OCI-LY7 (cell line): ENCODE measurements around the gene TIFAB. TPM values are rescaled to one million over a fixed set of nuclear protein-coding genes. Genes with fewer than 3 reads are reported as not detected.

Experiments
- BruUV-seq: library from RNA; stranded (reverse); fragments of 400-500 nt; replicated peaks from 2 replicates; lab custom pipeline; 2021; lab: Mats Ljungman, UMichigan
- CTCF ChIA-PET: fragments of 300-600 bp; sonication (Branson Sonifier 250); formaldehyde crosslinking; loops from one replicate; lab custom pipeline; 2022; ENCODE audit warnings: antibody characterized with exemption; ENCODE audit not compliant: unreplicated experiment; lab: Charles Lee
- POLR2A ChIA-PET: fragments of 300-600 bp; sonication (Branson Sonifier 250); formaldehyde crosslinking; loops from one replicate; lab custom pipeline; 2022; ENCODE audit warnings: antibody characterized with exemption; lab: Charles Lee
- DNase-seq: peaks from one replicate; pipeline ENCODE4 v3.0.0-alpha.2; 2015; ENCODE audit warnings: low spot score
- H2AFZ ChIP-seq: fragments of 200-600 bp; sonication (generic), shearing (Covaris generic); 2 replicates; pipeline ENCODE4 v1.6.1; 2014; ENCODE audit warnings: mild to moderate bottlenecking, antibody characterized with exemption, low read length, moderate library complexity
- H3K27ac ChIP-seq: fragments of 200-600 bp; sonication (generic); 2 replicates; pipeline ENCODE4 v1.5.1; 2014; ENCODE audit warnings: mixed run types, low read depth, mild to moderate bottlenecking, moderate library complexity, low read length, inconsistent platforms; ENCODE audit not compliant: poor library complexity, severe bottlenecking
- H3K36me3 ChIP-seq: fragments of 200-600 bp; sonication (generic); 2 replicates; pipeline ENCODE4 v1.6.1; 2014; ENCODE audit warnings: mild to moderate bottlenecking, antibody characterized with exemption, low read length, moderate library complexity, mixed read lengths; ENCODE audit not compliant: insufficient read depth
- H3K4me1 ChIP-seq: fragments of 200-600 bp; sonication (generic); 2 replicates; pipeline ENCODE4 v1.5.1; 2014; ENCODE audit warnings: mild to moderate bottlenecking, low read length; ENCODE audit not compliant: insufficient read depth, poor library complexity, severe bottlenecking
- H3K4me2 ChIP-seq: fragments of 200-600 bp; sonication (generic); 2 replicates; pipeline ENCODE4 v1.6.1; 2014; ENCODE audit warnings: mild to moderate bottlenecking, low read length
- H3K4me3 ChIP-seq: fragments of 200-600 bp; sonication (generic); 2 replicates; pipeline ENCODE4 v1.5.1; 2014; ENCODE audit warnings: mild to moderate bottlenecking, low read depth, low read length; ENCODE audit not compliant: poor library complexity, severe bottlenecking
- H3K79me2 ChIP-seq: fragments of 200-600 bp; sonication (generic); 2 replicates; pipeline ENCODE4 v1.6.1; 2016; ENCODE audit warnings: low read depth, mild to moderate bottlenecking, low read length, moderate library complexity, mixed read lengths; ENCODE audit not compliant: insufficient read depth
- H3K9me2 ChIP-seq: fragments of 200-600 bp; sonication (generic); 2 replicates; pipeline ENCODE4 v1.6.1; 2016; ENCODE audit warnings: mild to moderate bottlenecking, low read length, mixed read lengths; ENCODE audit not compliant: insufficient read depth
- H3K9me3 ChIP-seq: fragments of 200-600 bp; sonication (generic); 2 replicates; pipeline ENCODE4 v1.6.1; 2014; ENCODE audit warnings: mild to moderate bottlenecking, mixed run types, low read length, mixed read lengths
- H4K20me1 ChIP-seq: fragments of 200-600 bp; sonication (generic); 2 replicates; pipeline ENCODE4 v1.6.1; 2014; ENCODE audit warnings: mild to moderate bottlenecking, antibody characterized with exemption, low read length, moderate library complexity, mixed read lengths; ENCODE audit not compliant: insufficient read depth
- EZH2phosphoT487 ChIP-seq: fragments of 200-600 bp; sonication (generic); IDR thresholded peaks from 2 replicates; pipeline ENCODE4 v1.6.1; 2018; ENCODE audit warnings: low read depth, borderline replicate concordance, mild to moderate bottlenecking, mixed run types, antibody characterized with exemption, low read length, moderate library complexity, mixed read lengths
- intact Hi-C: fragments of 100-400 bp; cut with micrococcal nuclease; formaldehyde crosslinking; loops from one replicate; pipeline ENCODE4 v1.10.0; 2022; ENCODE audit not compliant: unreplicated experiment
- total RNA-seq, 2 experiments: library from RNA; depleted of rRNA in 1 of 2; stranded (reverse); fragments of >200 nt in 1 of 2; shearing (Covaris generic) in 1 of 2; gene quantifications; 2 replicates each; pipeline ENCODE4 v1.2.3, GENCODE V29; 2014 to 2022
- TF ChIP-seq, protein P1 (sequence below): fragments of 200-600 bp; sonication (generic); conservative IDR thresholded peaks from 2 replicates; pipeline ENCODE4 v1.5.1; 2014; ENCODE audit warnings: mild to moderate bottlenecking, antibody characterized with exemption, low read length, moderate library complexity, mixed read lengths

The TIFAB gene
- total RNA-seq, 2 experiments from 2014 or later = not detected

DNA sequence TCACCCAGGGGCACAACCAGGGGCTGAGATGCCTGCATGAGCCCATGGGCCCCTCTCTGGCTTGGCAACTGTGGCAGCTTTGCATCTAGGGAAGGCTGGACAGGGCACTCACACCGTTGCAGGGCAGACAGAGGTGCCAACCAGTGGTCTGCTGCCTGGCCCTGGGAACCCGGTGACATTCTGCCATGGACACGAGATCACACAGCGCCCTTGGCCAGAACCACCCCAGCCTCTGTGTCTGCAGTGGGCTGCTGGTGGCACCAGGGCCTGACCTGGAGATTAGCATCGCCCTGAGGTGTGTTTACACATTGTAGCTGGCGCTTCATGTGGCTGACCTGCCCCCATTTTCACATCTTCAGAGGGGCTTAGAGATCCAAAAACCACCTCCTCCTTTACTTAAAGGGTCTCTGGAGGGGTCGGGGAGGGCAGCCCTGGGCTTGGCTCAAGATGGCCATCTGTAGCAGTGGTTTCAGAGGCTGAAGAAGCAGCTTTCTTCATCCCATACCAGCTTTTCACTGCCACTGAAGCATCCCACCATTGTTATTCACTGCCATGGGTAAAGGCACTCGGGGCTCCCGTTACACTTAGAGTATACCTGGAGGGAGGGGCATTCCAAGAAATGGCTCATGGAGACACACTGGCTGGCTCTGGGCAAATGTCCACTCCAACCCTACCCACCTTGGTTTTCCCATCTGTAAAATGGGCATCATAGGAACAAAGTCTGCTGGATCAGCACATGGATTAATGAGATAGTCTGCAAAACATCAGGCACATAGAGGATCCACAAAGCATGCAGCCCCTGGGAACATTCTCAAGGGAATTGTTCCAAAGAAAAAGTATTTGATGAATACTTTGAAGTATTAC lies 16.5 kb downstream of the TIFAB start:
- Histone ChIP-seq H2AFZ (no peak overlapping the region), H3K27ac (no peak overlapping the region), H3K4me2 (no peak overlapping the region), H3K9me3 (no peaks in the 10 kb centered on the region), H4K20me1 (no peaks in the 10 kb centered on the region), H3K4me3 (no peak overlapping the region), H3K4me1 (peaks cover 12% of the 10 kb centered on the region), H3K36me3 (no peaks in the 10 kb centered on the region), H3K79me2 (no peaks in the 10 kb centered on the region), H3K9me2 (no peaks in the 10 kb centered on the region)
- intact Hi-C loops = no loop called here
- CTCF ChIA-PET = no interaction called here
- POLR2A ChIA-PET = no interaction called here
- TF ChIP-seq, protein P1, sequence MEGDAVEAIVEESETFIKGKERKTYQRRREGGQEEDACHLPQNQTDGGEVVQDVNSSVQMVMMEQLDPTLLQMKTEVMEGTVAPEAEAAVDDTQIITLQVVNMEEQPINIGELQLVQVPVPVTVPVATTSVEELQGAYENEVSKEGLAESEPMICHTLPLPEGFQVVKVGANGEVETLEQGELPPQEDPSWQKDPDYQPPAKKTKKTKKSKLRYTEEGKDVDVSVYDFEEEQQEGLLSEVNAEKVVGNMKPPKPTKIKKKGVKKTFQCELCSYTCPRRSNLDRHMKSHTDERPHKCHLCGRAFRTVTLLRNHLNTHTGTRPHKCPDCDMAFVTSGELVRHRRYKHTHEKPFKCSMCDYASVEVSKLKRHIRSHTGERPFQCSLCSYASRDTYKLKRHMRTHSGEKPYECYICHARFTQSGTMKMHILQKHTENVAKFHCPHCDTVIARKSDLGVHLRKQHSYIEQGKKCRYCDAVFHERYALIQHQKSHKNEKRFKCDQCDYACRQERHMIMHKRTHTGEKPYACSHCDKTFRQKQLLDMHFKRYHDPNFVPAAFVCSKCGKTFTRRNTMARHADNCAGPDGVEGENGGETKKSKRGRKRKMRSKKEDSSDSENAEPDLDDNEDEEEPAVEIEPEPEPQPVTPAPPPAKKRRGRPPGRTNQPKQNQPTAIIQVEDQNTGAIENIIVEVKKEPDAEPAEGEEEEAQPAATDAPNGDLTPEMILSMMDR = no peak
- no peak for TF ChIP-seq EZH2phosphoT487
- no TSS peak for BruUV-seq
- DNase-seq = no peak

DNA sequence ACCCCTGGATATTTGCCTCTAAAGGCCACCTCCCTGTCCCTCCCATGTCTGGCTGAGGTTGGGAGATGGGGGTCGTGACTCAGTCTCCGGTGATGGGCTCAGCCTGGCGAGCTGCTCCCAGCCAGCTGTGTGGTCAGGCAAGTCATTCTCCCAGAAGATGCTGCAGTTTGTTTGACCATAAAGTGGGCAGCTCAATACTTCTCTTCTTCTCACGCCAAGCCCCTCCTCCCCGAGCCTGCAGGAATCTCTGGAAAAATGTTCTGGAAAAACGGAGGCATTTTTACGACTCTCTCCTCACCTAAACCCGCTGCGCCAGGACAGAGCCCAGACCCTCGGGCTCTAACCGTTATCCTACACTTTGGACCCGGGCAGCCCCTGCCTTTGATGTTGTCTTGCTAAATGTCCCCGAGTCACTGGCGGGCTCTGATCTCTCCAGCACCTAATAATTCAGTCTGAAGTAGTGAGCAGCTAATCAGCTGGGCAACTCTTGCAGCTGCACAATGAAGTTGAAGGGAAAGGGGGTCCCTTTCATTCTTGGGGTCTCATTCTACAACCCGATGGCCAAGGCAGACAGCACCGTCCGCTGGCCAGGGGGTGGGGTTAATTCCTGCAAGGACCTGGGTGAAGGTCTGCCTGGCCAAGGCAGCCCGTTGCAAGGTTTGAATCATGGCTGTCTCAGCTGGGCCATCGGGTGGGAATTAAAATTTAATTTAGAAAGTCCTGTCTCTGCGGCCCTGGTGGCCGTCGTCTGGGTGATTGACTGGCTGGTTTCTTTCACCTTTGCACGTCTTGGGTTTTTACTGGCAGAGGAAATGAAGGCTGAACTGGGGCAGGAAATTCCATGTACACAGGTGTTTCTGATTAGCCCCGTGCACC lies 17.3 kb downstream of the TIFAB start:
- Histone ChIP-seq H3K4me1 (peaks cover 12% of the 10 kb centered on the region), H3K4me3 (no peak overlapping the region), H3K27ac (no peak overlapping the region), H4K20me1 (no peaks in the 10 kb centered on the region), H3K9me3 (no peaks in the 10 kb centered on the region), H3K79me2 (no peaks in the 10 kb centered on the region), H3K9me2 (no peaks in the 10 kb centered on the region), H2AFZ (no peak overlapping the region), H3K36me3 (no peaks in the 10 kb centered on the region), H3K4me2 (no peak overlapping the region)
- TF ChIP-seq, protein P1 = no peak
- no peak for TF ChIP-seq EZH2phosphoT487
- ChIA-PET POLR2A (no interaction called here), CTCF (no interaction called here)
- no peak for DNase-seq
- no TSS peak for BruUV-seq
- intact Hi-C loops = no loop called here
